Measurements from ENCODE around the gene IL24. TPM values are rescaled to one million over a fixed set of nuclear protein-coding genes. Genes with fewer than 3 reads are reported as not detected.

Gene IL24, protein sequence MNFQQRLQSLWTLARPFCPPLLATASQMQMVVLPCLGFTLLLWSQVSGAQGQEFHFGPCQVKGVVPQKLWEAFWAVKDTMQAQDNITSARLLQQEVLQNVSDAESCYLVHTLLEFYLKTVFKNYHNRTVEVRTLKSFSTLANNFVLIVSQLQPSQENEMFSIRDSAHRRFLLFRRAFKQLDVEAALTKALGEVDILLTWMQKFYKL
- total RNA-seq (not detected), polyA plus RNA-seq (ENCODE audit: insufficient read depth, low read depth, low replicate concordance) (not detected)
- long read RNA-seq, donor 1, result 0 reads
- long read RNA-seq, donor 2, result 0 reads
- long read RNA-seq, donor 3, result 0 reads
- long read RNA-seq, donor 4, result 0 reads
- long read RNA-seq, donor 5, result 0 reads
- long read RNA-seq, donor 6, result 0 reads
- long read RNA-seq, donor 7, result 0 reads
- long read RNA-seq, donor 8, result 0 reads
- long read RNA-seq, donor 9, result 0 reads
- long read RNA-seq, donor 10, result 0 reads

DNA sequence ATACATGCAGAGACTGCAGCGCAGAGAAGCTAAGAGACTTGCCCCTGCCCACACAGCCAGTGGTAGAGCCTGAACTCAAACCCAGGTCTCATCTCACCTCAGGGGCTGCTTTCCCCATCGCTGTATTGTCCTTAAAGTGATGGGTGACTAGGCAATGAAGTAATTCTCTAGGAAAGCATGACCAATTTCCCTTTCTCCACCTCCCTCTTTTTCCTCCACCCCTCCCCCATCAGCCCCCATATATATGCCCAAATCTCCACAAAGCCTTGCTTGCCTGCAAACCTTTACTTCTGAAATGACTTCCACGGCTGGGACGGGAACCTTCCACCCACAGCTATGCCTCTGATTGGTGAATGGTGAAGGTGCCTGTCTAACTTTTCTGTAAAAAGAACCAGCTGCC, at the start of gene IL24:
TSS of gene IL24 (plus strand) at position 269 of the 400 bp plus-strand sequence. CDS start 390 bp downstream, outside the sequence.
- Histone ChIP-seq H3K9ac (ENCODE audit: low read length in 3 of 3) (no peak within 1 kb of the TSS), H3K36me3 (ENCODE audit: control insufficient read depth in 2 of 3, insufficient read depth in 3 of 3, low read length in 3 of 3) (no peaks in the 10 kb centered on the region), H3K4me3 (ENCODE audit: low read length in 3 of 3) (no peak within 1 kb of the TSS), H3K4me1 (ENCODE audit: control insufficient read depth in 2 of 3, insufficient read depth in 2 of 3, low read depth in 1 of 3, low read length in 3 of 3) (peaks cover 0 to 2% (median 0%) of the 10 kb centered on the region in 3 donors), H3K27me3 (ENCODE audit: control insufficient read depth, insufficient read depth, low read length) (no peaks in the 10 kb centered on the region), H3K9me3 (ENCODE audit: control insufficient read depth in 2 of 3, insufficient read depth in 1 of 3, low read length in 3 of 3) (no peaks in the 10 kb centered on the region), H3K27ac (ENCODE audit: low read depth in 2 of 2, low read length in 2 of 2) (no peak within 1 kb of the TSS)
- no peak for FAIRE-seq
- intact Hi-C loops (cut with DNase I), result no loop called here
- DNase-seq, result no peak
- TF ChIP-seq, protein P1, sequence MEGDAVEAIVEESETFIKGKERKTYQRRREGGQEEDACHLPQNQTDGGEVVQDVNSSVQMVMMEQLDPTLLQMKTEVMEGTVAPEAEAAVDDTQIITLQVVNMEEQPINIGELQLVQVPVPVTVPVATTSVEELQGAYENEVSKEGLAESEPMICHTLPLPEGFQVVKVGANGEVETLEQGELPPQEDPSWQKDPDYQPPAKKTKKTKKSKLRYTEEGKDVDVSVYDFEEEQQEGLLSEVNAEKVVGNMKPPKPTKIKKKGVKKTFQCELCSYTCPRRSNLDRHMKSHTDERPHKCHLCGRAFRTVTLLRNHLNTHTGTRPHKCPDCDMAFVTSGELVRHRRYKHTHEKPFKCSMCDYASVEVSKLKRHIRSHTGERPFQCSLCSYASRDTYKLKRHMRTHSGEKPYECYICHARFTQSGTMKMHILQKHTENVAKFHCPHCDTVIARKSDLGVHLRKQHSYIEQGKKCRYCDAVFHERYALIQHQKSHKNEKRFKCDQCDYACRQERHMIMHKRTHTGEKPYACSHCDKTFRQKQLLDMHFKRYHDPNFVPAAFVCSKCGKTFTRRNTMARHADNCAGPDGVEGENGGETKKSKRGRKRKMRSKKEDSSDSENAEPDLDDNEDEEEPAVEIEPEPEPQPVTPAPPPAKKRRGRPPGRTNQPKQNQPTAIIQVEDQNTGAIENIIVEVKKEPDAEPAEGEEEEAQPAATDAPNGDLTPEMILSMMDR (IDR thresholded peaks at IDR 0.05; ENCODE audit: borderline replicate concordance, extremely low read depth, insufficient read depth), result no peak

DNA sequence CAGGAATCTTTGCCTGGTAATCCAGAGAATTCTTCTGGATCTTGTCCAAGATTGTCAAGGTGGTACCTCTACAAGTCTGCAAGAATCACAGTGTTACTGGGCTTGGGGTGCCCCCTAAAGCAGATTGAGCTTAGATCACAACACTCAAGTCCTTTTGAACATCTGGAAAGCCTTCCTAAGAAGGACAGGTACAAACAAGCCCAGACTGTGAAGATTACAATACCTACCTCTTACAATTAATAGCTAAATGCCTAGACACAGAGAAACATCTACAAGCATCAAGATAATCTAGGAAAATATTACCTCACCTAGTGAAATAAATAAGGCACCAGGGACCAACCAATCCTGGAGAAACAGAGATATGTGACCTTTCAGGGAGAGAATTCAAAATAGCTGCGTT, 49.3 kb upstream of the IL24 start:
- FAIRE-seq (no peak), DNase-seq (no peak)
- H3K36me3 ChIP-seq (ENCODE audit: control insufficient read depth in 2 of 3, insufficient read depth in 3 of 3, low read length in 3 of 3), result no peaks in the 10 kb centered on the region
- H3K27ac ChIP-seq (ENCODE audit: low read depth in 2 of 2, low read length in 2 of 2), result no peak overlapping the region
- no peaks in the 10 kb centered on the region for H3K27me3 ChIP-seq (ENCODE audit: control insufficient read depth, insufficient read depth, low read length)
- H3K4me3 ChIP-seq (ENCODE audit: low read length in 3 of 3), result no peak overlapping the region
- H3K4me1 ChIP-seq (ENCODE audit: control insufficient read depth in 2 of 3, insufficient read depth in 2 of 3, low read depth in 1 of 3, low read length in 3 of 3), result no peaks in the 10 kb centered on the region
- TF ChIP-seq, protein P1 (IDR thresholded peaks at IDR 0.05; ENCODE audit: borderline replicate concordance, extremely low read depth, insufficient read depth), result no peak
- no peaks in the 10 kb centered on the region for H3K9me3 ChIP-seq (ENCODE audit: control insufficient read depth in 2 of 3, insufficient read depth in 1 of 3, low read length in 3 of 3)
- H3K9ac ChIP-seq (ENCODE audit: low read length in 3 of 3), result no peak overlapping the region
- intact Hi-C loops (cut with DNase I), result no loop called here

DNA sequence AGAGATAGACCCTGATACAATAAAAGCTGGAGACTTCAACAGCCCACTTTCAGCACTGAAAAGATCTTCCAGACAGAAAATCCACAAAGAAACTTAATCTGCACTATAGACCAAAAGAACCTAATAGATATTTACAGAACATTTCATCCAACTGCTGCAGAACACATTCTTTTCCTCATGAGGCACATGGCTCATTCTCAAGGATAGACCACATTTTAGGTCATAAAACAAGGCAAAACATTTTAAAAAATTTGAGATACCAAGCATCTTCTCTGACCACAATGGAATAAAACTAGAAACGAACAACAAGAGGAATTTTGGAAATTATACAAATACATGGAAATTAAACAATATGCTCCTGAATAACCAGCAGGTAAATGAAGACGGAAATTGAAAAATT, 46.8 kb upstream of the IL24 start:
- no peak overlapping the region for H3K4me3 ChIP-seq (ENCODE audit: low read length in 3 of 3)
- TF ChIP-seq, protein P1 (IDR thresholded peaks at IDR 0.05; ENCODE audit: borderline replicate concordance, extremely low read depth, insufficient read depth), result no peak

More for the DNA sequence above, 46.8 kb upstream of the IL24 start:
- no peaks in the 10 kb centered on the region for H3K27me3 ChIP-seq (ENCODE audit: control insufficient read depth, insufficient read depth, low read length)
- no peaks in the 10 kb centered on the region for H3K4me1 ChIP-seq (ENCODE audit: control insufficient read depth in 2 of 3, insufficient read depth in 2 of 3, low read depth in 1 of 3, low read length in 3 of 3)
- no peak overlapping the region for H3K9ac ChIP-seq (ENCODE audit: low read length in 3 of 3)
- no peak for FAIRE-seq
- intact Hi-C loops (cut with DNase I), result no loop called here
- H3K36me3 ChIP-seq (ENCODE audit: control insufficient read depth in 2 of 3, insufficient read depth in 3 of 3, low read length in 3 of 3), result no peaks in the 10 kb centered on the region
- no peak overlapping the region for H3K27ac ChIP-seq (ENCODE audit: low read depth in 2 of 2, low read length in 2 of 2)
- DNase-seq, result no peak
- no peaks in the 10 kb centered on the region for H3K9me3 ChIP-seq (ENCODE audit: control insufficient read depth in 2 of 3, insufficient read depth in 1 of 3, low read length in 3 of 3)
